Measurements from ENCODE around the gene MSI2. TPM values are rescaled to one million over a fixed set of nuclear protein-coding genes. Genes with fewer than 3 reads are reported as not detected.

The MSI2 gene
- total RNA-seq, 2 experiments from 2014 or later = 87.6 to 96.0 TPM

DNA sequence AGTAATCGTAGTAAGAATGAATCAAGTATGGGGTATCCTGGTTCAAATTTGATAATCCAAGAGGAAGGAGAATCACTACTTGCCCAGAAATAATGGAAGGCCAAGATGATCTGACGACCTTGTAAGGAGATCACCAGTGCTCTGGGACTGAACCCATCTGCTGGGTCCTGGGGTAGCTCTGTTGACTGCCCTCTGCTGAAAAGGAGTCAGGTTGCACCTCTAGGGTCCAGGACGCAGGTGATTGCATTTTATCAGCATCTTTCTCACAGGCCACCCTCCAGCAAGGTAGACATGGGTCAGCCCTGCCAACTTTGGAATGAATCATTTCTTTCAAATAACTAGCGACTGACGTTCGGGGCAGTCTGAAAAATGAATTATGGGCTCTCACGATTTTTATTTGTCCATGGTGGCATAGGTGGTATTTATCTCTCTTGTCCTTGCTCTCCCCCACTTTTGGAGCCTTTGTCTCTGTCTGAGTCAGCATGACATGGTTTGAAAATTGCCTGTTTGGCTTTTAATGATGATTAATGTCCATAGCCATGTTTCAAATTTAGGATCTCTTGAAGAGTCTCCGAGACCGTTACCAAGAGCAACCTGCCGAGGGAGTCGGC lies 163.7 kb downstream of the MSI2 start:
- no peaks in the 10 kb centered on the region for H3K36me3 Mint-ChIP-seq (ENCODE audit: low read depth)
- no peak overlapping the region for H3K4me3 Mint-ChIP-seq
- ChIA-PET CTCF (interaction anchor here (1.0 to 1.3 kb wide), 3 partner anchors 9 to 177 kb away, joined by 3 to 4 read pairs (median 3); no protein-coding TSS in a partner anchor), POLR2A (interaction anchor here (0.6 kb wide), 1 partner anchor 245 kb away, joined by 3 read pairs; no protein-coding TSS in a partner anchor)
- no peak for DNase-seq
- H3K9me3 Mint-ChIP-seq = no peaks in the 10 kb centered on the region
- no peak overlapping the region for H3K27ac Mint-ChIP-seq
- H3K27me3 Mint-ChIP-seq = no peaks in the 10 kb centered on the region
- peaks cover 13% of the 10 kb centered on the region for H3K4me1 Mint-ChIP-seq

- ChIA-PET CTCF (interaction anchor here (1.0 to 1.1 kb wide), 2 partner anchors 31 to 178 kb away, joined by 3 to 4 read pairs; no protein-coding TSS in a partner anchor), POLR2A (interaction anchor here (0.6 kb wide), 1 partner anchor 244 kb away, joined by 3 read pairs; no protein-coding TSS in a partner anchor)
- no peaks in the 10 kb centered on the region for H3K36me3 Mint-ChIP-seq (ENCODE audit: low read depth)
- H3K27ac Mint-ChIP-seq = no peak overlapping the region
- H3K4me1 Mint-ChIP-seq = peaks cover 21% of the 10 kb centered on the region
- H3K27me3 Mint-ChIP-seq = no peaks in the 10 kb centered on the region
- H3K4me3 Mint-ChIP-seq = no peak overlapping the region
- H3K9me3 Mint-ChIP-seq = no peaks in the 10 kb centered on the region
- no peak for DNase-seq
These were observed 164.7 kb downstream of the MSI2 start for GRCh38 chr17:57420734-57421717.

GRCh38 chr17:57422574-57423164 lies 166.3 kb downstream of the MSI2 start:
- no peaks in the 10 kb centered on the region for H3K9me3 Mint-ChIP-seq
- no peak overlapping the region for H3K4me3 Mint-ChIP-seq
- no peak for DNase-seq
- no peak overlapping the region for H3K27ac Mint-ChIP-seq
- POLR2A ChIA-PET = no interaction called here
- H3K27me3 Mint-ChIP-seq = no peaks in the 10 kb centered on the region
- no peaks in the 10 kb centered on the region for H3K36me3 Mint-ChIP-seq (ENCODE audit: low read depth)
- H3K4me1 Mint-ChIP-seq = peaks cover 24% of the 10 kb centered on the region
- CTCF ChIA-PET = interaction anchor here (0.6 kb wide), 1 partner anchor 18 kb away, joined by 3 read pairs; no protein-coding TSS in a partner anchor

GRCh38 chr17:57423541-57423940 lies 167.2 kb downstream of the MSI2 start:
- POLR2A ChIA-PET = no interaction called here
- Mint-ChIP-seq H3K27me3 (no peaks in the 10 kb centered on the region), H3K27ac (no peak overlapping the region), H3K4me1 (peaks cover 24% of the 10 kb centered on the region), H3K9me3 (no peaks in the 10 kb centered on the region), H3K36me3 (ENCODE audit: low read depth) (no peaks in the 10 kb centered on the region), H3K4me3 (no peak overlapping the region)
- CTCF ChIA-PET = interaction anchor here (1.3 to 1.5 kb wide), 3 partner anchors 14 to 23 kb away, joined by 3 to 4 read pairs (median 3); no protein-coding TSS in a partner anchor
- DNase-seq = no peak

GRCh38 chr17:57424273-57424672 lies 167.9 kb downstream of the MSI2 start:
- ChIA-PET POLR2A (no interaction called here), CTCF (interaction anchor here (1.3 to 1.5 kb wide), 3 partner anchors 13 to 22 kb away, joined by 3 to 4 read pairs (median 3); no protein-coding TSS in a partner anchor)
- Mint-ChIP-seq H3K27ac (no peak overlapping the region), H3K36me3 (ENCODE audit: low read depth) (no peaks in the 10 kb centered on the region), H3K4me1 (peaks cover 24% of the 10 kb centered on the region), H3K9me3 (no peaks in the 10 kb centered on the region), H3K27me3 (no peaks in the 10 kb centered on the region), H3K4me3 (no peak overlapping the region)
- no peak for DNase-seq

- CTCF ChIA-PET = interaction anchor here (1.3 to 1.5 kb wide), 3 partner anchors 12 to 21 kb away, joined by 3 to 4 read pairs (median 3); no protein-coding TSS in a partner anchor
- Mint-ChIP-seq H3K4me3 (no peak overlapping the region), H3K9me3 (no peaks in the 10 kb centered on the region), H3K4me1 (peaks cover 24% of the 10 kb centered on the region), H3K27me3 (no peaks in the 10 kb centered on the region), H3K36me3 (ENCODE audit: low read depth) (no peaks in the 10 kb centered on the region), H3K27ac (no peak overlapping the region)
- POLR2A ChIA-PET = no interaction called here
- DNase-seq = no peak
These were observed 168.5 kb downstream of the MSI2 start for GRCh38 chr17:57424777-57425188.

GRCh38 chr17:57425431-57425830 lies 169.1 kb downstream of the MSI2 start:
- H3K27me3 Mint-ChIP-seq = no peaks in the 10 kb centered on the region
- CTCF ChIA-PET = no interaction called here
- no peak for DNase-seq
- H3K27ac Mint-ChIP-seq = no peak overlapping the region
- no peaks in the 10 kb centered on the region for H3K9me3 Mint-ChIP-seq
- H3K36me3 Mint-ChIP-seq (ENCODE audit: low read depth) = no peaks in the 10 kb centered on the region
- peaks cover 25% of the 10 kb centered on the region for H3K4me1 Mint-ChIP-seq
- no peak overlapping the region for H3K4me3 Mint-ChIP-seq
- POLR2A ChIA-PET = interaction anchor here (0.7 kb wide), 1 partner anchor 161 kb away, joined by 7 read pairs; no protein-coding TSS in a partner anchor

DNA sequence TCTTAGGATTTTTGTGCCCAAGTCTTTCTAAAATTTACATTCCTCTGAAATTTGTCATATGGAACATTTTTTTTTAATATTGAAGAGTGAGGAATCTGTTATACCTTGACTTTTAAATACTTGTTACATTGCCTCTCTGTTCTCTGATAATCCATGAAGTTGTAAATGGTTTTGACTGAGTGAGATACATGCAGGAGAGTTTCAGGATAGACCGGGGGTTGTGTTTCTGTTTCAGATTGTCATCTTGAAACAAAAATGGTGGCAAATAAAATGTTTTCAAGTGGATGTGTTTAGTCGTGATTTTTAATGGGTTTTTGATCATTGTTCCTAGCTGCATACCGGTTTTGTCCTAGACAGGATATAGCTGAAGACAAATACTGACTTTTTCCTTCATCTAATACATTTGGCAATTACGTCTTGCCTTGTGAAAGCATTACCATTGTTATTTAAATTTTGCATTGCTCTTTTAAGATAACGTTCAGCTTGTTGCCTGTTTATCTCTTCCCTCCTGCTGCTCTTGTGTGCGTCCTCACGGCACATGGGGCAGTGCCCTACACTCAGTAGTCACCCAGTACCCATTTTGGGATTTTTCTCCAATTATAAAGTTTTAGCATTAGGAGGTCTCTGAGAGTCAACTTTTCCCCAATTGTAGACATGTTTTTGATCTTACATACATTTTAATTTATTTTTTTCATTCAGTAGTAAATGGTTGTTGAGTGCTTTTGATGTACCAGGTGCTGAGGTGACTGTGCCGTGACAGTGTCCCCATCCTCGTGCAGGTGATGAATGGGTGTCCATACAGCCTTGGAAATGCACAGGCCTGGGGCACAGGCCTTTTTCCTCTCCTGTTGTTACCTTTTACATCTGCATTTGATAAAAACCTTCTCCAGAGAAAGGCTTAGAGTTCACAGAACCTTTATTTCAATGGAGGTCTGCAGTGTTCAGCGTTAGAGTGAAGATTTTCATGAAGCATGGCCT lies 169.9 kb downstream of the MSI2 start:
- Mint-ChIP-seq H3K9me3 (no peaks in the 10 kb centered on the region), H3K4me1 (peaks cover 30% of the 10 kb centered on the region), H3K4me3 (no peak overlapping the region), H3K36me3 (ENCODE audit: low read depth) (no peaks in the 10 kb centered on the region), H3K27me3 (no peaks in the 10 kb centered on the region), H3K27ac (no peak overlapping the region)
- ChIA-PET POLR2A (interaction anchor here (0.7 kb wide), 1 partner anchor 162 kb away, joined by 7 read pairs; no protein-coding TSS in a partner anchor), CTCF (no interaction called here)
- DNase-seq = no peak

GRCh38 chr17:57429966-57430365 lies 173.6 kb downstream of the MSI2 start:
- H3K4me1 Mint-ChIP-seq = peaks cover 18% of the 10 kb centered on the region
- H3K27ac Mint-ChIP-seq = no peak overlapping the region
- H3K4me3 Mint-ChIP-seq = no peak overlapping the region
- ChIA-PET CTCF (interaction anchor here (1.0 kb wide), 1 partner anchor 11 kb away, joined by 3 read pairs; no protein-coding TSS in a partner anchor), POLR2A (no interaction called here)
- H3K36me3 Mint-ChIP-seq (ENCODE audit: low read depth) = no peaks in the 10 kb centered on the region
- no peak for DNase-seq
- H3K9me3 Mint-ChIP-seq = no peaks in the 10 kb centered on the region
- no peaks in the 10 kb centered on the region for H3K27me3 Mint-ChIP-seq

- no peaks in the 10 kb centered on the region for H3K27me3 Mint-ChIP-seq
- H3K4me1 Mint-ChIP-seq = peaks cover 7% of the 10 kb centered on the region
- DNase-seq = no peak
- CTCF ChIA-PET = interaction anchor here (2.3 kb wide), 1 partner anchor 10 kb away, joined by 6 read pairs; no protein-coding TSS in a partner anchor
- H3K9me3 Mint-ChIP-seq = no peaks in the 10 kb centered on the region
- H3K27ac Mint-ChIP-seq = no peak overlapping the region
- POLR2A ChIA-PET = no interaction called here
- H3K4me3 Mint-ChIP-seq = no peak overlapping the region
- H3K36me3 Mint-ChIP-seq (ENCODE audit: low read depth) = no peaks in the 10 kb centered on the region
These were observed 175.1 kb downstream of the MSI2 start for GRCh38 chr17:57431415-57431814.

GRCh38 chr17:57432507-57433277 lies 176.4 kb downstream of the MSI2 start:
- CTCF ChIA-PET = interaction anchor here (0.6 to 2.3 kb wide), 4 partner anchors 8 to 194 kb away, joined by 3 to 6 read pairs (median 3); no protein-coding TSS in a partner anchor
- POLR2A ChIA-PET = no interaction called here
- H3K27me3 Mint-ChIP-seq = no peaks in the 10 kb centered on the region
- H3K4me3 Mint-ChIP-seq = no peak overlapping the region
- H3K9me3 Mint-ChIP-seq = no peaks in the 10 kb centered on the region
- no peak for DNase-seq
- no peak overlapping the region for H3K27ac Mint-ChIP-seq
- peaks cover 5% of the 10 kb centered on the region for H3K36me3 Mint-ChIP-seq (ENCODE audit: low read depth)
- H3K4me1 Mint-ChIP-seq = peaks cover 11% of the 10 kb centered on the region
